CD14-positive monocyte (primary cell): Measurements from ENCODE around the gene NAT9. TPM values are rescaled to one million over a fixed set of nuclear protein-coding genes. Genes with fewer than 3 reads are reported as not detected.

Source experiments
- DNase-seq, 3 donors: peaks; one replicate each; pipeline ENCODE4 v3.0.0-alpha.2; 2011 to 2022
- H2AFZ ChIP-seq: 2 replicates; pipeline ENCODE4 v1.6.0; 2012; ENCODE audit warnings: mild to moderate bottlenecking, low read depth, low read length, inconsistent platforms; ENCODE audit not compliant: insufficient read depth, poor library complexity, severe bottlenecking
- H3K27ac ChIP-seq, 2 donors: 1 replicate in 1 of 2; 2 replicates in 1 of 2; pipeline ENCODE4 v1.5.1; 2012 to 2013; ENCODE audit warnings: low read length in 2 of 2, control low read depth in 1 of 2, inconsistent platforms in 1 of 2, low read depth in 1 of 2, mild to moderate bottlenecking in 1 of 2
- H3K27me3 ChIP-seq, 2 donors: one replicate each; pipeline versions ENCODE4 v1.6.0 to v1.6.1; 2011 to 2013; ENCODE audit warnings: low read length in 2 of 2; ENCODE audit not compliant: control insufficient read depth in 2 of 2, insufficient read depth in 2 of 2
- H3K36me3 ChIP-seq, 2 donors: replicated peaks in 1 of 2; 1 replicate in 1 of 2; 2 replicates in 1 of 2; pipeline versions ENCODE4 v1.5.1 to v1.6.1; 2012 to 2013; ENCODE audit warnings: low read length in 2 of 2, control low read depth in 1 of 2, inconsistent platforms in 1 of 2, mild to moderate bottlenecking in 1 of 2; ENCODE audit not compliant: insufficient read depth in 2 of 2, control insufficient read depth in 1 of 2
- H3K4me1 ChIP-seq, 2 donors: 1 replicate in 1 of 2; 2 replicates in 1 of 2; pipeline versions ENCODE4 v1.5.1 to v1.6.1; 2012 to 2013; ENCODE audit warnings: low read length in 2 of 2, control low read depth in 1 of 2, inconsistent platforms in 1 of 2, mild to moderate bottlenecking in 1 of 2, moderate library complexity in 1 of 2; ENCODE audit not compliant: insufficient read depth in 2 of 2, control insufficient read depth in 1 of 2
- H3K4me2 ChIP-seq: replicated peaks from 2 replicates; pipeline ENCODE3; 2012; ENCODE audit warnings: low read length, moderate library complexity, mild to moderate bottlenecking; ENCODE audit not compliant: poor library complexity, severe bottlenecking; ENCODE audit errors: extremely low read depth
- H3K4me3 ChIP-seq, 3 experiments: fragments of 200-600 bp in 1 of 3; sonication (generic) in 1 of 3; replicated peaks in 1 of 3; 1 replicate in 2 of 3; 2 replicates in 1 of 3; pipeline ENCODE4 v1.5.1; 2011 to 2013; ENCODE audit warnings: low read length in 3 of 3, mild to moderate bottlenecking in 3 of 3, control low read depth in 2 of 3, low read depth in 2 of 3, inconsistent platforms in 1 of 3, moderate library complexity in 1 of 3
- H3K79me2 ChIP-seq: 2 replicates; pipeline ENCODE4 v1.6.0; 2012; ENCODE audit warnings: mild to moderate bottlenecking, control low read depth, inconsistent platforms, low read length, moderate library complexity; ENCODE audit not compliant: insufficient read depth
- H3K9ac ChIP-seq: 2 replicates; pipeline ENCODE4 v1.6.0; 2017; ENCODE audit warnings: low read length, mild to moderate bottlenecking; ENCODE audit not compliant: insufficient read depth, poor library complexity, severe bottlenecking
- H3K9me3 ChIP-seq, 2 donors: replicated peaks in 1 of 2; 1 replicate in 1 of 2; 2 replicates in 1 of 2; pipeline versions ENCODE4 v1.5.1 to v1.6.1; 2012 to 2013; ENCODE audit warnings: low read length in 2 of 2, control low read depth in 1 of 2; ENCODE audit not compliant: control insufficient read depth in 1 of 2, insufficient read depth in 1 of 2
- H4K20me1 ChIP-seq: 2 replicates; pipeline ENCODE4 v1.6.0; 2012; ENCODE audit warnings: mild to moderate bottlenecking, low read length, control low read depth, moderate library complexity; ENCODE audit not compliant: insufficient read depth
- H3K27ac Mint-ChIP-seq, 7 donors: one replicate each; pipeline ENCODE4 v1.8.0; 2020; ENCODE audit warnings: mild to moderate bottlenecking in 7 of 7, mixed read lengths in 7 of 7, moderate library complexity in 6 of 7, inconsistent platforms in 2 of 7
- H3K27me3 Mint-ChIP-seq, 3 donors: one replicate each; pipeline ENCODE4 v1.8.0; 2021 to 2022; ENCODE audit warnings: low read depth in 3 of 3, mild to moderate bottlenecking in 3 of 3, mixed read lengths in 3 of 3, moderate library complexity in 3 of 3, inconsistent platforms in 1 of 3
- H3K36me3 Mint-ChIP-seq, 2 donors: one replicate each; pipeline ENCODE4 v1.8.0; 2020; ENCODE audit warnings: mixed read lengths in 2 of 2, inconsistent platforms in 1 of 2, mild to moderate bottlenecking in 1 of 2
- H3K4me1 Mint-ChIP-seq: one replicate; pipeline ENCODE4 v1.8.0; 2020; ENCODE audit warnings: mild to moderate bottlenecking, mixed read lengths
- H3K4me3 Mint-ChIP-seq, 2 donors: one replicate each; pipeline ENCODE4 v1.8.0; 2020; ENCODE audit warnings: mild to moderate bottlenecking in 2 of 2, mixed read lengths in 2 of 2, moderate library complexity in 1 of 2
- H3K9me3 Mint-ChIP-seq, 7 donors: one replicate each; pipeline ENCODE4 v1.8.0; 2020 to 2022; ENCODE audit warnings: mixed read lengths in 7 of 7, mild to moderate bottlenecking in 6 of 7, moderate library complexity in 6 of 7, inconsistent platforms in 2 of 7
- WGBS: methylation state at CpG from one replicate; pipeline ENCODE4 v1.1.5; 2013; ENCODE audit warnings: missing lambda C conversion rate; ENCODE audit not compliant: insufficient coverage; 5-methylcytosine and 5-hydroxymethylcytosine counted together
- intact Hi-C, 2 donors: fragments of 100-400 bp; cut with micrococcal nuclease; formaldehyde crosslinking; loops; one replicate each; pipeline versions ENCODE4 v1.15.0 to v1.15.1; 2023
- polyA plus RNA-seq, 3 donors: library from polyadenylated mRNA; depleted of rRNA in 1 of 3; unstranded in 2 of 3; stranded (reverse) in 1 of 3; fragments of 300-500 nt in 2 of 3; fragments of >200 nt in 1 of 3; fragmentation: Illumina TruSeq in 2 of 3; gene quantifications; 1 replicate in 2 of 3; 2 replicates in 1 of 3; pipeline ENCODE4 v1.2.3, GENCODE V29; 2012 to 2021
- TF ChIP-seq, protein P1 (sequence below): fragments of 200-600 bp; IDR thresholded peaks from one replicate; pipeline ENCODE4 v1.8.0; 2022; ENCODE audit warnings: antibody characterized with exemption, mild to moderate bottlenecking

Gene NAT9
- polyA plus RNA-seq, 3 donors = 7.1 to 95.6 (median 7.8) TPM

GRCh38 chr17:74746922-74747321 is 29.2 kb downstream of the NAT9 start:
- Mint-ChIP-seq H3K4me3 (peak overlapping the region; percentile 60 to 71), H3K36me3 (peaks cover 15 to 19% of the 10 kb centered on the region in 2 donors), H3K27ac (peak overlapping the region; percentile 46 to 85 (median 79)), H3K4me1 (peaks cover 74% of the 10 kb centered on the region), H3K9me3 (peaks cover 0 to 2% (median 0%) of the 10 kb centered on the region in 7 donors), H3K27me3 (no peaks in the 10 kb centered on the region)
- WGBS = 8% methylated on average over 5 of the region's 6 CpGs
- H3K27me3 ChIP-seq = no peaks in the 10 kb centered on the region
- H3K9ac ChIP-seq = no peak overlapping the region
- DNase-seq = peak in 2 of 3 donors; percentile 51 to 58
- peak overlapping the region; percentile 82 for H3K4me2 ChIP-seq
- H4K20me1 ChIP-seq = peaks cover 34% of the 10 kb centered on the region
- no peak overlapping the region for H2AFZ ChIP-seq
- no peaks in the 10 kb centered on the region for H3K9me3 ChIP-seq
- intact Hi-C loops = loop anchor here in 1 of 2 donors (10.0 kb wide), 1 partner anchor 208 kb away; no protein-coding TSS in a partner anchor
- TF ChIP-seq, protein P1, sequence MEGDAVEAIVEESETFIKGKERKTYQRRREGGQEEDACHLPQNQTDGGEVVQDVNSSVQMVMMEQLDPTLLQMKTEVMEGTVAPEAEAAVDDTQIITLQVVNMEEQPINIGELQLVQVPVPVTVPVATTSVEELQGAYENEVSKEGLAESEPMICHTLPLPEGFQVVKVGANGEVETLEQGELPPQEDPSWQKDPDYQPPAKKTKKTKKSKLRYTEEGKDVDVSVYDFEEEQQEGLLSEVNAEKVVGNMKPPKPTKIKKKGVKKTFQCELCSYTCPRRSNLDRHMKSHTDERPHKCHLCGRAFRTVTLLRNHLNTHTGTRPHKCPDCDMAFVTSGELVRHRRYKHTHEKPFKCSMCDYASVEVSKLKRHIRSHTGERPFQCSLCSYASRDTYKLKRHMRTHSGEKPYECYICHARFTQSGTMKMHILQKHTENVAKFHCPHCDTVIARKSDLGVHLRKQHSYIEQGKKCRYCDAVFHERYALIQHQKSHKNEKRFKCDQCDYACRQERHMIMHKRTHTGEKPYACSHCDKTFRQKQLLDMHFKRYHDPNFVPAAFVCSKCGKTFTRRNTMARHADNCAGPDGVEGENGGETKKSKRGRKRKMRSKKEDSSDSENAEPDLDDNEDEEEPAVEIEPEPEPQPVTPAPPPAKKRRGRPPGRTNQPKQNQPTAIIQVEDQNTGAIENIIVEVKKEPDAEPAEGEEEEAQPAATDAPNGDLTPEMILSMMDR = no peak
- no peaks in the 10 kb centered on the region for H3K36me3 ChIP-seq
- H3K4me3 ChIP-seq = peak overlapping the region in 1 of 3 experiments; percentile 98
- H3K27ac ChIP-seq = peak overlapping the region; percentile 30 to 33
- peaks cover 77 to 88% of the 10 kb centered on the region in 2 donors for H3K4me1 ChIP-seq
- peaks cover 63% of the 10 kb centered on the region for H3K79me2 ChIP-seq

- H3K79me2 ChIP-seq = peaks cover 58% of the 10 kb centered on the region
- no peak for DNase-seq
- Mint-ChIP-seq H3K36me3 (peaks cover 15 to 21% of the 10 kb centered on the region in 2 donors), H3K4me1 (peaks cover 74% of the 10 kb centered on the region), H3K4me3 (peak overlapping the region in 1 of 2 donors; percentile 71), H3K27ac (peak overlapping the region in 5 of 7 donors; percentile 23 to 84 (median 76)), H3K27me3 (no peaks in the 10 kb centered on the region), H3K9me3 (peaks cover 0 to 2% (median 0%) of the 10 kb centered on the region in 7 donors)
- peaks cover 77 to 88% of the 10 kb centered on the region in 2 donors for H3K4me1 ChIP-seq
- TF ChIP-seq, protein P1 = no peak
- no peak overlapping the region for H3K4me3 ChIP-seq
- intact Hi-C loops = loop anchor here in 1 of 2 donors (10.0 kb wide), 1 partner anchor 208 kb away; no protein-coding TSS in a partner anchor
- H3K27ac ChIP-seq = no peak overlapping the region
- no peaks in the 10 kb centered on the region for H3K9me3 ChIP-seq
- H2AFZ ChIP-seq = no peak overlapping the region
- peak overlapping the region; percentile 82 for H3K4me2 ChIP-seq
- H4K20me1 ChIP-seq = peaks cover 29% of the 10 kb centered on the region
- no peak overlapping the region for H3K9ac ChIP-seq
- H3K36me3 ChIP-seq = no peaks in the 10 kb centered on the region
- 94% methylated on average over 4 of the region's 5 CpGs for WGBS
- H3K27me3 ChIP-seq = no peaks in the 10 kb centered on the region
Observed at GRCh38 chr17:74746376-74746775, 29.8 kb downstream of the NAT9 start.
